Activated CD8-positive, alpha-beta memory T cell treated with anti-CD3 and anti-CD28 coated beads, Interleukin-2, amount 10 ng/mL, durations not matched to agents 7 days and 5 days (primary cell): ENCODE results near the gene GATD1. TPM values are rescaled to one million over a fixed set of nuclear protein-coding genes. Genes with fewer than 3 reads are reported as not detected.

ENCODE experiments used
- ATAC-seq: fragments of 150-1000 bp; cut with Tn5 transposase; one replicate; pipeline ENCODE4 v1.10.0; 2021; ENCODE audit warnings: moderate library complexity
- CTCF ChIA-PET: fragments of 350-600 bp; sonication (Branson Sonifier 250); formaldehyde crosslinking; loops from one replicate; lab custom pipeline; 2021; ENCODE audit warnings: antibody characterized with exemption; lab: Charles Lee
- DNase-seq: peaks from one replicate; pipeline ENCODE4 v3.0.0-alpha.2; 2020
- H3K27ac Mint-ChIP-seq: one replicate; pipeline ENCODE4 v1.8.0; 2021; ENCODE audit warnings: mild to moderate bottlenecking, mixed read lengths
- H3K27me3 Mint-ChIP-seq: one replicate; pipeline ENCODE4 v1.8.0; 2021; ENCODE audit warnings: mixed read lengths
- H3K36me3 Mint-ChIP-seq: one replicate; pipeline ENCODE4 v1.8.0; 2021; ENCODE audit warnings: mild to moderate bottlenecking, mixed read lengths
- H3K4me1 Mint-ChIP-seq: one replicate; pipeline ENCODE4 v1.8.0; 2021; ENCODE audit warnings: mixed read lengths
- H3K4me3 Mint-ChIP-seq: one replicate; pipeline ENCODE4 v1.8.0; 2021; ENCODE audit warnings: mild to moderate bottlenecking, moderate library complexity, mixed read lengths
- H3K9me3 Mint-ChIP-seq: one replicate; pipeline ENCODE4 v1.8.0; 2022; ENCODE audit warnings: low read depth, mixed read lengths
- total RNA-seq, 2 experiments: library from RNA; stranded (reverse); gene quantifications; one replicate each; pipeline ENCODE4 v1.2.3, GENCODE V29; 2021

Gene GATD1
- total RNA-seq, 2 experiments from 2014 or later, result 62.4 to 79.4 TPM

GRCh38 chr11:797296-798092, 20.2 kb upstream of the GATD1 start:
- H3K27me3 Mint-ChIP-seq, result no peaks in the 10 kb centered on the region
- CTCF ChIA-PET, result interaction anchor here (1.1 to 3.1 kb wide), 5 partner anchors 11 to 71 kb away, joined by 3 to 17 read pairs (median 3); partner anchors contain the start of gene RPLP2

GRCh38 chr11:796565-797295, 19.4 kb upstream of the GATD1 start:
- peaks cover 4% of the 10 kb centered on the region for H3K36me3 Mint-ChIP-seq
- no peaks in the 10 kb centered on the region for H3K9me3 Mint-ChIP-seq
- no peak for DNase-seq
- H3K4me1 Mint-ChIP-seq, result peaks cover 13% of the 10 kb centered on the region
- peak overlapping the region; percentile 84 for H3K27ac Mint-ChIP-seq
- H3K4me3 Mint-ChIP-seq, result peak overlapping the region; percentile 85
- CTCF ChIA-PET, result interaction anchor here (1.1 to 3.1 kb wide), 5 partner anchors 11 to 70 kb away, joined by 3 to 17 read pairs (median 3); partner anchors contain the start of gene RPLP2
- ATAC-seq, result no peak
- no peaks in the 10 kb centered on the region for H3K27me3 Mint-ChIP-seq

More at GRCh38 chr11:797296-798092, 20.2 kb upstream of the GATD1 start:
- DNase-seq (peak; percentile 90), ATAC-seq (peak; percentile 56)
- Mint-ChIP-seq H3K27ac (peak overlapping the region; percentile 84), H3K36me3 (peaks cover 4% of the 10 kb centered on the region), H3K4me1 (peaks cover 13% of the 10 kb centered on the region), H3K9me3 (no peaks in the 10 kb centered on the region), H3K4me3 (peak overlapping the region; percentile 85)

DNA sequence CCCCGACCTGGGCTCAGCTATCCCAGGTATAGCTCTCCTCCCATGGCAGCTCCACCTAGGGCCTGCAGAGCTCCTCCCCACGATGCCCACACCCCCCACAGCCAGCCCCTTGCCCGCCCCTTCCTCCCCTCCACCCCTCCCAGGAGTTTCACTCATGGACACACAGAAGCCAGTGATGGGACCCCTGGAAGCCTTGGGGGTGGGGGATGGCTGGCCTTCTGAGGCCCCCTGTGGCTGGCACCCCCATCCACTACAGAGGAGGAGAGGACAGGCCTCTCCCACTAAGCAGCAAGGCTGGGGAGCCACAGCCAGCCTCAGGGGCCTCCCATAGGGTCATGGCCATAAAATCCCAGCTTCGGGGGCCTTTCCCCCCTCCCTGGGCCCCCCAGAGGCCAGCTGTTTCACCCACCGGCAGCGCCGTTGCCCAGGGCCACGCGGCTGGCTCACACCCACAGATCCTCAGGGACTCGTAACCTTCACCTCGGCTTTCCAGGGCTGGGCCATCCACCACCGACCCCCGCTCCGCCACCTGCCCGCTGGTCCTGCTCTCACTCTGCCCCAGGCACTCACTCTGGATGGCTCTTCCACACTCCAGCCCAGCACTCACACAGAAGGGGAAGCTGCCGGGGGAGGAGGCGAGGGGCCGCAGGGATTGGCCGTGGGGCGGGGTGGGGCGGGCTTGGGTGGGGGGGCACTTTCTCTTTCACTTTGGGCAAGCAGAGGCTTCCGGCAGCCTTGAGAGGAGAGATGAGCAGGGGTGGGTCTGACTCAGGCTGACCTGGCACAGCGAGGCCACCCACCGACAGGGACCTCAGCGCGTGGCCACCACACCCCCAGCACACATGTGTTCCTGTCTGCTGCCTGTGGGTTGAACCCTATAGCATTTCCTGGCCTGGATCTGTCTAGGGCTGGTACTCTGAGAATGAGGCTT, 18.6 kb upstream of the GATD1 start:
- peak overlapping the region; percentile 84 for H3K27ac Mint-ChIP-seq
- peak; percentile 92 for DNase-seq
- ATAC-seq, result peak; percentile 55
- H3K4me1 Mint-ChIP-seq, result peaks cover 13% of the 10 kb centered on the region
- H3K27me3 Mint-ChIP-seq, result no peaks in the 10 kb centered on the region
- H3K4me3 Mint-ChIP-seq, result peak overlapping the region; percentile 85
- peaks cover 2% of the 10 kb centered on the region for H3K36me3 Mint-ChIP-seq
- CTCF ChIA-PET, result interaction anchor here (0.6 to 3.1 kb wide), 4 partner anchors 12 to 48 kb away, joined by 3 to 17 read pairs (median 3); partner anchors contain the start of gene RPLP2
- H3K9me3 Mint-ChIP-seq, result no peaks in the 10 kb centered on the region

GRCh38 chr11:794766-795633, 17.7 kb upstream of the GATD1 start:
- Mint-ChIP-seq H3K4me1 (peaks cover 13% of the 10 kb centered on the region), H3K9me3 (no peaks in the 10 kb centered on the region), H3K4me3 (peak overlapping the region; percentile 85), H3K27me3 (no peaks in the 10 kb centered on the region), H3K36me3 (peaks cover 2% of the 10 kb centered on the region), H3K27ac (no peak overlapping the region)
- ATAC-seq (no peak), DNase-seq (no peak)
- CTCF ChIA-PET, result interaction anchor here (0.6 to 3.1 kb wide), 3 partner anchors 13 to 35 kb away, joined by 3 to 17 read pairs (median 3); partner anchors contain the start of gene RPLP2

GRCh38 chr11:794013-794765, 16.9 kb upstream of the GATD1 start:
- Mint-ChIP-seq H3K4me3 (no peak overlapping the region), H3K27me3 (no peaks in the 10 kb centered on the region), H3K9me3 (no peaks in the 10 kb centered on the region), H3K27ac (no peak overlapping the region), H3K36me3 (peaks cover 2% of the 10 kb centered on the region), H3K4me1 (peaks cover 18% of the 10 kb centered on the region)
- no peak for ATAC-seq
- DNase-seq, result no peak
- CTCF ChIA-PET, result interaction anchor here (1.4 kb wide), 1 partner anchor 66 kb away, joined by 3 read pairs; no protein-coding TSS in a partner anchor

DNA sequence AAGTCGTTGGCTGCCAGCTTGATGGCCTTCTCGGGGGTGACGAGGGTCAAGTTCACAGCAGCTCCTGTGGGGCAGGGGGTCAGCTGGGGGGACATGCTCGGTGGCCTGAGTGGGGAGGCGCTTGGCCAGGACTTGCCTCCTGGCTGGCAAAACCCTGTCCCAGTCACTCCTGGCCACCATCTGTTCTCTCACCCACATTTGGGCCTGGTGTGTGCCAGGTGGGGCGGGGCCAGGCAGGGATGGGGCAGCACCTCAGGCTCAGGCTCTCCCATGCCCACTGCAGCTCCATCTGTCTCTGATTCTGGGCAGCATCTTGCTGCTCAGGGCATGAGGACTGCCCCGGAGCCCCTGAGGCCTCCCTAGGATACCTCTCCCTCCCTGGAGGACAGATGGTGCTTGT, 16.3 kb upstream of the GATD1 start:
- DNase-seq (no peak), ATAC-seq (no peak)
- H3K36me3 Mint-ChIP-seq, result peaks cover 2% of the 10 kb centered on the region
- peaks cover 21% of the 10 kb centered on the region for H3K4me1 Mint-ChIP-seq
- H3K27ac Mint-ChIP-seq, result no peak overlapping the region
- no peak overlapping the region for H3K4me3 Mint-ChIP-seq
- CTCF ChIA-PET, result interaction anchor here (1.4 kb wide), 1 partner anchor 66 kb away, joined by 3 read pairs; no protein-coding TSS in a partner anchor
- H3K27me3 Mint-ChIP-seq, result no peaks in the 10 kb centered on the region
- H3K9me3 Mint-ChIP-seq, result no peaks in the 10 kb centered on the region

DNA sequence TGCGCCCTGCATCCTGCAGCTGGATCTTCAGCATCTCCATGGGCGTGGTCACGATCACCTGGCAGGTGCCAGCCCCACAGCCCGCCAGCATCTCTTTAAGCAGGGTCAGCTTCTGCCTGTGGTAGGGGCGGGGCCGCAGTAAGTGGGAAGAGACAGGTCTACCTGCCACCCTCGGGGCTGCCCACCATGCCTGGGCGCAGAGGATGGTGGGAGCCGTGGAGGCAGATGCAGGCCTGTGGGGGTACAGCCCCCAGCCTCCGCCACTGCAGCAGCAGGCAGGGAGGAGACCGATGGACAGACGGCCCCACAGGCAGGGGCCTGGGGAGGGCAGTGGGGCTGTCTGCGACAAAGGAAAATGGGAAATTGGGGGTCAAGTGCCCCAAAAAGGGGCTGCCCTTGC, 15.6 kb upstream of the GATD1 start:
- H3K36me3 Mint-ChIP-seq, result peaks cover 2% of the 10 kb centered on the region
- no peaks in the 10 kb centered on the region for H3K9me3 Mint-ChIP-seq
- CTCF ChIA-PET, result interaction anchor here (1.4 kb wide), 1 partner anchor 65 kb away, joined by 3 read pairs; no protein-coding TSS in a partner anchor
- no peak for DNase-seq
- peaks cover 25% of the 10 kb centered on the region for H3K4me1 Mint-ChIP-seq
- H3K4me3 Mint-ChIP-seq, result no peak overlapping the region
- ATAC-seq, result no peak
- H3K27ac Mint-ChIP-seq, result no peak overlapping the region
- no peaks in the 10 kb centered on the region for H3K27me3 Mint-ChIP-seq

- no peak overlapping the region for H3K4me3 Mint-ChIP-seq
- CTCF ChIA-PET, result no interaction called here
- H3K4me1 Mint-ChIP-seq, result peaks cover 26% of the 10 kb centered on the region
- DNase-seq, result no peak
- ATAC-seq, result no peak
- H3K9me3 Mint-ChIP-seq, result no peaks in the 10 kb centered on the region
- H3K36me3 Mint-ChIP-seq, result peaks cover 2% of the 10 kb centered on the region
- no peak overlapping the region for H3K27ac Mint-ChIP-seq
- no peaks in the 10 kb centered on the region for H3K27me3 Mint-ChIP-seq
Observed at GRCh38 chr11:792535-792821, 15.2 kb upstream of the GATD1 start.

DNA sequence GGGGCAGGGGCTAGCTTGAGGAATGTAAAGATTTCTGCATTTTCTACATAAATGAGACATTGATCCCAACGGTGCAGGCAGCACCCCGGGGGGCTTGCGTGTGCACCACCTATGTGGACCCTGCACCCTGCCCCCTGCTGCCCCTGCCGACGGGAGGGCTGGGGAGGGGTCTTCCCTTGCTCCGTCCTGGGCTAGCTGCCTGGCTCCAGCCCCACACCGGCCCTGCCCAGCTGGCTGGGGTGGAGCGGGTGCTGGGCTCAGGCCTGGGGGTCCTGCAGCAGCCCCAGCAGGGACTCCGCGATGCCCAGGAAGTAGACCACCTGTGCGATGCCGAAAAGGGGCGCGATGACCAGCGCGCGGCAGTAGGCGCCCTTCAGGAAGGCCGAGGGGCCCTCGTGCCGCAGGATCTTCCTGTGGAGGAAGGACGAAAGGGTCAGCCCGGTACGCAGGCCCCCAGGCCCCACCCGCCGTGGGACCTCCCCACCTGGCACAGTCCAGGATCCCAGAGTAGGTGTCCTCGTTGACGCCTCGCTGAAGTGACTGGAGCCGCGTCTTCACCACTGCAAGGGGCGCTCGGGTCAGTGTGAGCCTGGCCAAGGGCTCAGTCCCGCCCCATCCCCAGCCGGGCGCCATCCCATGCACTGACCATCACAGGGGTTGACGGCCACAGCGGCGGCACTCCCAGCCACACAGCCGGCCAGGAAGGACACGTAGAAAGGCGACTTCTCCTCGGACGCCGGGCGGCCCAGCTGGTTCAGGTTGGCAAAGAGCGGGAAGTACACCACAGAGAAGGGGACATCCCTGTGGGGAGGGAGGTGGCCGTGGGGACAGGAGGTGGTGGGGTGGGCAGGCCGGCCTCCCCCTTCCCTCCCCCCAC, 14.6 kb upstream of the GATD1 start:
- Mint-ChIP-seq H3K9me3 (no peaks in the 10 kb centered on the region), H3K36me3 (peaks cover 2% of the 10 kb centered on the region), H3K4me1 (peaks cover 24% of the 10 kb centered on the region), H3K27ac (no peak overlapping the region), H3K27me3 (no peaks in the 10 kb centered on the region), H3K4me3 (no peak overlapping the region)
- CTCF ChIA-PET, result no interaction called here
- DNase-seq, result no peak
- ATAC-seq, result no peak

GRCh38 chr11:790721-791564, 13.7 kb upstream of the GATD1 start:
- Mint-ChIP-seq H3K4me1 (peaks cover 17% of the 10 kb centered on the region), H3K27me3 (no peaks in the 10 kb centered on the region), H3K36me3 (peaks cover under 1% of the 10 kb centered on the region), H3K27ac (no peak overlapping the region), H3K4me3 (no peak overlapping the region), H3K9me3 (no peaks in the 10 kb centered on the region)
- no peak for ATAC-seq
- CTCF ChIA-PET, result interaction anchor here (1.2 kb wide), 1 partner anchor 8 kb away, joined by 4 read pairs; no protein-coding TSS in a partner anchor
- no peak for DNase-seq
